WTC11 (cell line): ENCODE results near the gene DYNLRB1. TPM values are rescaled to one million over a fixed set of nuclear protein-coding genes. Genes with fewer than 3 reads are reported as not detected.
A peak's percentile ranks its signal among the peaks of the same experiment; 100 is the strongest.

Source experiments
- ATAC-seq: fragments of 200-7000 bp; cut with Tn5 transposase; 2 replicates; pipeline ENCODE4 v1.10.0; 2021; ENCODE audit warnings: mild to moderate bottlenecking, moderate library complexity
- CTCF ChIA-PET: fragments of 300-600 bp; sonication (Branson Sonifier 250); formaldehyde crosslinking; loops from one replicate; lab custom pipeline; 2021; ENCODE audit warnings: antibody characterized with exemption; lab: Charles Lee
- POLR2A ChIA-PET: fragments of 350-600 bp; sonication (Branson Sonifier 250); formaldehyde crosslinking; loops from one replicate; lab custom pipeline; 2021; ENCODE audit warnings: antibody characterized with exemption; lab: Charles Lee
- DNase-seq: peaks from one replicate; pipeline ENCODE4 v3.0.0; 2021; ENCODE audit warnings: low spot score
- H3K27ac Mint-ChIP-seq: 2 replicates; pipeline ENCODE4 v1.8.0; 2021; ENCODE audit warnings: mixed read lengths
- H3K27me3 Mint-ChIP-seq: 2 replicates; pipeline ENCODE4 v1.8.0; 2021; ENCODE audit warnings: low read depth, mild to moderate bottlenecking, moderate library complexity, mixed read lengths
- H3K36me3 Mint-ChIP-seq: 2 replicates; pipeline ENCODE4 v1.8.0; 2021; ENCODE audit warnings: mixed read lengths
- H3K4me1 Mint-ChIP-seq: 2 replicates; pipeline ENCODE4 v1.8.0; 2022; ENCODE audit warnings: mixed read lengths
- H3K4me3 Mint-ChIP-seq: 2 replicates; pipeline ENCODE4 v1.8.0; 2021; ENCODE audit warnings: mild to moderate bottlenecking, moderate library complexity, mixed read lengths
- H3K9me3 Mint-ChIP-seq: 2 replicates; pipeline ENCODE4 v1.8.0; 2021; ENCODE audit warnings: mixed read lengths
- CREB1 ChIP-seq: sonication (generic); formaldehyde crosslinking; IDR thresholded peaks from 2 replicates; pipeline ENCODE4 v1.8.0; 2023; ENCODE audit warnings: mild to moderate bottlenecking, missing genetic modification reagents
- CREM ChIP-seq: sonication (generic); formaldehyde crosslinking; IDR thresholded peaks from 2 replicates; pipeline ENCODE4 v1.8.1; 2022; ENCODE audit warnings: mild to moderate bottlenecking, missing genetic modification reagents, moderate library complexity
- FOXP1 ChIP-seq: sonication (generic); formaldehyde crosslinking; IDR thresholded peaks from 2 replicates; pipeline ENCODE4 v1.8.0; 2022; ENCODE audit warnings: missing genetic modification reagents, mild to moderate bottlenecking, moderate library complexity, borderline replicate concordance
- JUN ChIP-seq: sonication (generic); formaldehyde crosslinking; IDR thresholded peaks from 2 replicates; pipeline ENCODE4 v1.8.0; 2023; ENCODE audit warnings: mild to moderate bottlenecking, missing genetic modification reagents
- KAT7 ChIP-seq: sonication (generic); formaldehyde crosslinking; IDR thresholded peaks from 2 replicates; pipeline ENCODE4 v1.8.1; 2023; ENCODE audit warnings: missing genetic modification reagents, mild to moderate bottlenecking, borderline replicate concordance
- NFYB ChIP-seq: sonication (generic); formaldehyde crosslinking; conservative IDR thresholded peaks from 2 replicates; pipeline ENCODE4 v1.8.0; 2022; ENCODE audit warnings: low read depth, missing genetic modification reagents
- OVOL2 ChIP-seq: fragments of 250-450 bp; sonication (Bioruptor Pico); IDR thresholded peaks from 2 replicates; pipeline ENCODE4 v1.9.0; 2021; ENCODE audit warnings: mild to moderate bottlenecking, borderline replicate concordance
- PRRX2 ChIP-seq: fragments of 250-450 bp; sonication (Bioruptor Pico); IDR thresholded peaks from 2 replicates; pipeline ENCODE4 v1.8.0; 2021; ENCODE audit warnings: mild to moderate bottlenecking
- RORB ChIP-seq: fragments of 250-450 bp; sonication (Bioruptor Pico); IDR thresholded peaks from 2 replicates; pipeline ENCODE4 v1.9.0; 2021; ENCODE audit warnings: mild to moderate bottlenecking
- SMAD3 ChIP-seq: sonication (generic); formaldehyde crosslinking; IDR thresholded peaks from 2 replicates; pipeline ENCODE4 v1.8.0; 2022; ENCODE audit warnings: missing genetic modification reagents, mild to moderate bottlenecking, borderline replicate concordance
- TCF7 ChIP-seq: sonication (generic); formaldehyde crosslinking; IDR thresholded peaks from 2 replicates; pipeline ENCODE4 v1.8.0; 2022; ENCODE audit warnings: mild to moderate bottlenecking, low read depth, missing genetic modification reagents, moderate library complexity
- TEAD4 ChIP-seq: sonication (generic); formaldehyde crosslinking; IDR thresholded peaks from 2 replicates; pipeline ENCODE4 v1.8.0; 2022; ENCODE audit warnings: mild to moderate bottlenecking, missing genetic modification reagents
- ZNF138 ChIP-seq: sonication (generic); formaldehyde crosslinking; conservative IDR thresholded peaks from 2 replicates; pipeline ENCODE4 v1.8.1; 2022; ENCODE audit warnings: mild to moderate bottlenecking, moderate library complexity, missing genetic modification reagents
- ZNF219 ChIP-seq: sonication (generic); formaldehyde crosslinking; IDR thresholded peaks from 2 replicates; pipeline ENCODE4 v1.8.0; 2023; ENCODE audit warnings: missing genetic modification reagents, mild to moderate bottlenecking, borderline replicate concordance
- ZNF263 ChIP-seq: sonication (generic); formaldehyde crosslinking; IDR thresholded peaks from 2 replicates; pipeline ENCODE4 v1.8.1; 2022; ENCODE audit warnings: low read depth, mild to moderate bottlenecking, moderate library complexity, missing genetic modification reagents
- ZNF671 ChIP-seq: fragments of 250-450 bp; sonication (Bioruptor Pico); IDR thresholded peaks from 2 replicates; pipeline ENCODE4 v1.8.0; 2021; ENCODE audit warnings: mild to moderate bottlenecking
- total RNA-seq: library from RNA; stranded (reverse); gene quantifications from 3 replicates; pipeline ENCODE4 v1.2.3, GENCODE V29; 2021
- TF ChIP-seq, protein P1 (sequence below): sonication (generic); formaldehyde crosslinking; IDR thresholded peaks from 2 replicates; pipeline ENCODE4 v1.8.1; 2023; ENCODE audit warnings: mild to moderate bottlenecking, missing genetic modification reagents, borderline replicate concordance
- TF ChIP-seq, protein P2 (sequence below): sonication (generic); formaldehyde crosslinking; IDR thresholded peaks from 2 replicates; pipeline ENCODE4 v1.8.1; 2023; ENCODE audit warnings: mild to moderate bottlenecking, missing genetic modification reagents
- TF ChIP-seq, protein P3 (sequence below): sonication (generic); formaldehyde crosslinking; IDR thresholded peaks from 2 replicates; pipeline ENCODE4 v1.8.1; 2022; ENCODE audit warnings: low read depth, mild to moderate bottlenecking, moderate library complexity, missing genetic modification reagents, borderline replicate concordance
- TF ChIP-seq, protein P4 (sequence below): sonication (generic); formaldehyde crosslinking; IDR thresholded peaks from 2 replicates; pipeline ENCODE4 v1.8.0; 2023; ENCODE audit warnings: missing genetic modification reagents
- TF ChIP-seq, protein P5 (sequence below): sonication (generic); formaldehyde crosslinking; IDR thresholded peaks from 2 replicates; pipeline ENCODE4 v1.8.1; 2023; ENCODE audit warnings: mild to moderate bottlenecking, missing genetic modification reagents, moderate library complexity

Gene DYNLRB1
- total RNA-seq, 1 experiment from 2014 or later: 99.3 TPM

DNA sequence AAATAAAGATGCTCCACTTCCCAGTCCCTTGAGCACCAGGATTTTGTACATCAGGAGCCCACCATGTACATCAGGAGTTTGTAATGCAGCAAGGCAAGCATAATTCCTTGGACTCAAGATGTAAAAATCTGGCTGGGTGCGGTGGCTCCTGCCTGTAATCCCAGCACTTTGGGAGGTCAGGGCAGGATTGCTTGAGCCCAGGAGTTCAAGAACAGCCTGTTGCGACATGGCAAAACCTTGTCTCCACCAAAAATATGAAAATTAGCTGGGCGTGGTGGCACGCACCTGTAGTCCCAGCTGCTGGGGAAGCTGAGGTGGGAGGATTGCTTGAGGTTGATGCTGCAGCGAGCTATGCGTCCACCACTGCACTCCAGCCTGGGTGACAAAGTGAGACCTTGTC lies 26.2 kb downstream of the DYNLRB1 start (continued):
- TF ChIP-seq, protein P1, sequence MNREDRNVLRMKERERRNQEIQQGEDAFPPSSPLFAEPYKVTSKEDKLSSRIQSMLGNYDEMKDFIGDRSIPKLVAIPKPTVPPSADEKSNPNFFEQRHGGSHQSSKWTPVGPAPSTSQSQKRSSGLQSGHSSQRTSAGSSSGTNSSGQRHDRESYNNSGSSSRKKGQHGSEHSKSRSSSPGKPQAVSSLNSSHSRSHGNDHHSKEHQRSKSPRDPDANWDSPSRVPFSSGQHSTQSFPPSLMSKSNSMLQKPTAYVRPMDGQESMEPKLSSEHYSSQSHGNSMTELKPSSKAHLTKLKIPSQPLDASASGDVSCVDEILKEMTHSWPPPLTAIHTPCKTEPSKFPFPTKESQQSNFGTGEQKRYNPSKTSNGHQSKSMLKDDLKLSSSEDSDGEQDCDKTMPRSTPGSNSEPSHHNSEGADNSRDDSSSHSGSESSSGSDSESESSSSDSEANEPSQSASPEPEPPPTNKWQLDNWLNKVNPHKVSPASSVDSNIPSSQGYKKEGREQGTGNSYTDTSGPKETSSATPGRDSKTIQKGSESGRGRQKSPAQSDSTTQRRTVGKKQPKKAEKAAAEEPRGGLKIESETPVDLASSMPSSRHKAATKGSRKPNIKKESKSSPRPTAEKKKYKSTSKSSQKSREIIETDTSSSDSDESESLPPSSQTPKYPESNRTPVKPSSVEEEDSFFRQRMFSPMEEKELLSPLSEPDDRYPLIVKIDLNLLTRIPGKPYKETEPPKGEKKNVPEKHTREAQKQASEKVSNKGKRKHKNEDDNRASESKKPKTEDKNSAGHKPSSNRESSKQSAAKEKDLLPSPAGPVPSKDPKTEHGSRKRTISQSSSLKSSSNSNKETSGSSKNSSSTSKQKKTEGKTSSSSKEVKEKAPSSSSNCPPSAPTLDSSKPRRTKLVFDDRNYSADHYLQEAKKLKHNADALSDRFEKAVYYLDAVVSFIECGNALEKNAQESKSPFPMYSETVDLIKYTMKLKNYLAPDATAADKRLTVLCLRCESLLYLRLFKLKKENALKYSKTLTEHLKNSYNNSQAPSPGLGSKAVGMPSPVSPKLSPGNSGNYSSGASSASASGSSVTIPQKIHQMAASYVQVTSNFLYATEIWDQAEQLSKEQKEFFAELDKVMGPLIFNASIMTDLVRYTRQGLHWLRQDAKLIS: no peak
- TF ChIP-seq, protein P2, sequence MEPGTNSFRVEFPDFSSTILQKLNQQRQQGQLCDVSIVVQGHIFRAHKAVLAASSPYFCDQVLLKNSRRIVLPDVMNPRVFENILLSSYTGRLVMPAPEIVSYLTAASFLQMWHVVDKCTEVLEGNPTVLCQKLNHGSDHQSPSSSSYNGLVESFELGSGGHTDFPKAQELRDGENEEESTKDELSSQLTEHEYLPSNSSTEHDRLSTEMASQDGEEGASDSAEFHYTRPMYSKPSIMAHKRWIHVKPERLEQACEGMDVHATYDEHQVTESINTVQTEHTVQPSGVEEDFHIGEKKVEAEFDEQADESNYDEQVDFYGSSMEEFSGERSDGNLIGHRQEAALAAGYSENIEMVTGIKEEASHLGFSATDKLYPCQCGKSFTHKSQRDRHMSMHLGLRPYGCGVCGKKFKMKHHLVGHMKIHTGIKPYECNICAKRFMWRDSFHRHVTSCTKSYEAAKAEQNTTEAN (CRISPR knock-in tag): no peak
- TF ChIP-seq NFYB (CRISPR knock-in tag) (no peak), RORB (CRISPR knock-in tag) (no peak), CREM (CRISPR knock-in tag) (no peak), PRRX2 (CRISPR knock-in tag) (no peak)
- TF ChIP-seq, protein P3, sequence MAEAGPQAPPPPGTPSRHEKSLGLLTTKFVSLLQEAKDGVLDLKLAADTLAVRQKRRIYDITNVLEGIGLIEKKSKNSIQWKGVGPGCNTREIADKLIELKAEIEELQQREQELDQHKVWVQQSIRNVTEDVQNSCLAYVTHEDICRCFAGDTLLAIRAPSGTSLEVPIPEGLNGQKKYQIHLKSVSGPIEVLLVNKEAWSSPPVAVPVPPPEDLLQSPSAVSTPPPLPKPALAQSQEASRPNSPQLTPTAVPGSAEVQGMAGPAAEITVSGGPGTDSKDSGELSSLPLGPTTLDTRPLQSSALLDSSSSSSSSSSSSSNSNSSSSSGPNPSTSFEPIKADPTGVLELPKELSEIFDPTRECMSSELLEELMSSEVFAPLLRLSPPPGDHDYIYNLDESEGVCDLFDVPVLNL: no peak

DNA sequence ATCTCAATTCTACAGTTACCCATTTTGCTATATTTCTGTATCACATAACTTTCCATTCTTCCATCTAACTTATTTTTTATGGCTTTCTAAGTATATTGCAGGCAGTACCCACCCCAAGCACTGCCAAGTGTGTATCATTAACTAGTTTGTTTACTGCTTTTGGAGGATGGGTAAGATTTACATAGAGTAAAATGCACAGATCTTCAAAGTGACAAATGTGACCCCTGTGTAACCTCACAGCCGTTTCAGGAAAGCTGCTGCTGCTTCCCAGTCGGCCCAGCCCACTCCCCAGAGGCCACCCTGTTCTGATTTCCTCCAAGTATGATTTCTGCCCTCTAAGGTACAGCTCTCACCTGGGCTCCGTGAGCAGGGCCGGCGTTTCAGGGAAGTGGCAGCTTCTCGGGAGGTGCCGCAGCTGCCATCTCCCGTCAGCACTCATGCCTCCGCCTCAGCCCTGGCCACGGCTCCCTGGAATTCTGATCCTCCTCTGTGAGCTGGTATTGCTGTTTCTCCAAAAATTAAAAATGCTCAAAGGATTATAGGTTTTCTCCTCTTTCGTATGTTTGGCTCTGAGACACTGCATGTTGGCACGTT lies 27.3 kb downstream of the DYNLRB1 start:
- ATAC-seq (no peak), DNase-seq (no peak)
- Mint-ChIP-seq H3K27ac (no peak overlapping the region; the same call in 1 of the 2 replicates), H3K36me3 (peaks cover 15% of the 10 kb centered on the region), H3K4me1 (peaks cover 12% of the 10 kb centered on the region), H3K4me3 (no peak overlapping the region), H3K27me3 (0 out of 2 replicates have a peak, but pooled peaks cover 3% of the 10 kb centered on the region), H3K9me3 (no peaks in the 10 kb centered on the region)
- ChIA-PET POLR2A (interaction anchor here (1.5 kb wide), 1 partner anchor 15 kb away, joined by 6 read pairs; the partner anchor contains the start of gene MAP1LC3A), CTCF (interaction anchor here (1.1 to 2.6 kb wide), 11 partner anchors 10 to 353 kb away, joined by 3 to 17 read pairs (median 7); partner anchors contain the start of genes AHCY, MAP1LC3A and PIGU)
- TF ChIP-seq JUN: no peak
- TF ChIP-seq TCF7 (CRISPR knock-in tag): no peak
- no peak for TF ChIP-seq ZNF219

DNA sequence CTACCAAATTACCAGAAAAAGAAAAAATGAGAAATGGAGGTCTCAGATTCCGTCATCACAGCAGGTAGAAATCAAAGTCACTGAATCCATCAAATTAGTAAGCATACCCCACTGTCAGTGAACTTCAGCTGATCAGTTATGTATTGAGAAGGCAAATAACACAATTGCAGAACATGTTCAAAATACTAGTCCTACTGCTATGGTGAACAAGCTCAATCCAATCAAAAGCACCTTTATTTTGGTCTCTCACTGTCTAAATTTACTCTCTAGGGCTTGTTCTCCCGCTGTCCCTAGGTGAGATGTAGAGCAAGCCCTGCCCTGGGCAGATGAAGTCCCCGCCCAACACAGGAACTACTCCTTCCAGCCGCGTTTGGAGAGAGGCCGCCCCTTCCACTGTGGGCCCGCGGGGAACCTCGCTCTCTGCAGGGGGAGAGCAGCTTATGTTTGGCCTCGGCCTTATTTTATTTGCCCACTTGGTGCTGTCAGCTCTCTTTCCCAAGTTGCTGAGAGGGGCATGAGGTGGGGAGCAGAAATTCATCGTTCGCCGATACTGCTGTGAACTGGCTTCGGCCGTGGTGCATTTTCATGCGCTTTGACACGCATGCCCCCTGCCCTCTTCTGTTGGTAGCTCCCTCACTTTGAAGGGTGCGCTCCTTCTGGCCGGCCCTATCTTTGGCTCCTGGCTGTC lies 28.0 kb downstream of the DYNLRB1 start:
- DNase-seq: peak; percentile 48
- peak; percentile 89 for ATAC-seq
- 0 out of 2 replicates have a peak, but pooled peaks cover 3% of the 10 kb centered on the region for H3K27me3 Mint-ChIP-seq

DNA sequence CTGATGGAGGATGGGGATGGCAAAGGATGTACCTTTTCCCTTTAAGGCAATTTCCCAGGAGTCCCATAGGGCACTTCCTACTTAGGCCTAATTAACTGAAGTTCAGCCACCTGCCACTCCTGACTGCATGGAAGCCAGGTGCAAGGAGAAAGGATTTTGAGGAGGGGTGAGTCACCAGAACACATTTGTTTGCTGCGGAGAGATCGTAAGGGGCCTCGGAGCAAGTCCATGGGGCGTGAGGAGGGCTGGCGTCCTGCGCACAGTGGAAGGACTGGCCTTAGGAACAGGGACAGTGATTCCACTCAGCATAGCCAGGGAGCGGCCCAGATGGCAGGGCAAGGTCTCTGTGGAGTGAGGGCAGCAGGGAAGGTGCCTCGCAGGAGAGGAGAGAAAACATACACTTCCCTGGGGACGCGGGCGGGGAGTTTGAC lies 30.5 kb downstream of the DYNLRB1 start:
- no peaks in the 10 kb centered on the region for H3K9me3 Mint-ChIP-seq
- CTCF ChIA-PET: no interaction called here
- no peak for ATAC-seq
- no peak for DNase-seq
- H3K4me1 Mint-ChIP-seq: peaks cover 20% of the 10 kb centered on the region
- POLR2A ChIA-PET: no interaction called here
- no peak overlapping the region for H3K4me3 Mint-ChIP-seq
- H3K27me3 Mint-ChIP-seq: 0 out of 2 replicates have a peak, but pooled peaks cover 3% of the 10 kb centered on the region
- H3K27ac Mint-ChIP-seq: no peak overlapping the region
- H3K36me3 Mint-ChIP-seq: no peaks in the 10 kb centered on the region
- TF ChIP-seq ZNF138 (CRISPR knock-in tag) (no peak), ZNF671 (no peak), ZNF263 (CRISPR knock-in tag) (no peak), KAT7 (CRISPR knock-in tag) (no peak), OVOL2 (CRISPR knock-in tag) (no peak), TEAD4 (CRISPR knock-in tag) (no peak), SMAD3 (CRISPR knock-in tag) (no peak)
- TF ChIP-seq, protein P4, sequence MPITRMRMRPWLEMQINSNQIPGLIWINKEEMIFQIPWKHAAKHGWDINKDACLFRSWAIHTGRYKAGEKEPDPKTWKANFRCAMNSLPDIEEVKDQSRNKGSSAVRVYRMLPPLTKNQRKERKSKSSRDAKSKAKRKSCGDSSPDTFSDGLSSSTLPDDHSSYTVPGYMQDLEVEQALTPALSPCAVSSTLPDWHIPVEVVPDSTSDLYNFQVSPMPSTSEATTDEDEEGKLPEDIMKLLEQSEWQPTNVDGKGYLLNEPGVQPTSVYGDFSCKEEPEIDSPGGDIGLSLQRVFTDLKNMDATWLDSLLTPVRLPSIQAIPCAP (CRISPR knock-in tag): no peak
- TF ChIP-seq, protein P5, sequence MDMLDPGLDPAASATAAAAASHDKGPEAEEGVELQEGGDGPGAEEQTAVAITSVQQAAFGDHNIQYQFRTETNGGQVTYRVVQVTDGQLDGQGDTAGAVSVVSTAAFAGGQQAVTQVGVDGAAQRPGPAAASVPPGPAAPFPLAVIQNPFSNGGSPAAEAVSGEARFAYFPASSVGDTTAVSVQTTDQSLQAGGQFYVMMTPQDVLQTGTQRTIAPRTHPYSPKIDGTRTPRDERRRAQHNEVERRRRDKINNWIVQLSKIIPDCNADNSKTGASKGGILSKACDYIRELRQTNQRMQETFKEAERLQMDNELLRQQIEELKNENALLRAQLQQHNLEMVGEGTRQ: no peak

More for the DNA sequence above, 28.0 kb downstream of the DYNLRB1 start:
- TF ChIP-seq CREB1 (no peak), TEAD4 (CRISPR knock-in tag) (no peak), FOXP1 (CRISPR knock-in tag) (no peak)
- Mint-ChIP-seq H3K4me3 (peak overlapping the region; percentile 56), H3K4me1 (peaks cover 13% of the 10 kb centered on the region), H3K9me3 (no peaks in the 10 kb centered on the region), H3K36me3 (peaks cover 13% of the 10 kb centered on the region), H3K27ac (no peak overlapping the region; the same call in 1 of the 2 replicates)
- ChIA-PET CTCF (interaction anchor here (1.0 to 2.6 kb wide), 17 partner anchors 9 to 353 kb away, joined by 3 to 17 read pairs (median 6); partner anchors contain the start of genes AHCY, DYNLRB1, MAP1LC3A and PIGU), POLR2A (interaction anchor here (0.5 to 1.5 kb wide), 4 partner anchors 14 to 181 kb away, joined by 3 to 6 read pairs (median 4); partner anchors contain the start of genes ITCH and MAP1LC3A)
